Activated CD8-positive, alpha-beta memory T cell treated with anti-CD3 and anti-CD28 coated beads, Interleukin-2, amount 10 ng/mL, durations not matched to agents 7 days and 5 days (primary cell): Measurements from ENCODE around the gene KAZN. TPM values are rescaled to one million over a fixed set of nuclear protein-coding genes. Genes with fewer than 3 reads are reported as not detected.

Source experiments
- ATAC-seq: fragments of 150-1000 bp; cut with Tn5 transposase; one replicate; pipeline ENCODE4 v1.10.0; 2021; ENCODE audit warnings: moderate library complexity
- CTCF ChIA-PET: fragments of 350-600 bp; sonication (Branson Sonifier 250); formaldehyde crosslinking; loops from one replicate; lab custom pipeline; 2021; ENCODE audit warnings: antibody characterized with exemption; lab: Charles Lee
- DNase-seq: peaks from one replicate; pipeline ENCODE4 v3.0.0-alpha.2; 2020
- H3K27ac Mint-ChIP-seq: one replicate; pipeline ENCODE4 v1.8.0; 2021; ENCODE audit warnings: mild to moderate bottlenecking, mixed read lengths
- H3K27me3 Mint-ChIP-seq: one replicate; pipeline ENCODE4 v1.8.0; 2021; ENCODE audit warnings: mixed read lengths
- H3K36me3 Mint-ChIP-seq: one replicate; pipeline ENCODE4 v1.8.0; 2021; ENCODE audit warnings: mild to moderate bottlenecking, mixed read lengths
- H3K4me1 Mint-ChIP-seq: one replicate; pipeline ENCODE4 v1.8.0; 2021; ENCODE audit warnings: mixed read lengths
- H3K4me3 Mint-ChIP-seq: one replicate; pipeline ENCODE4 v1.8.0; 2021; ENCODE audit warnings: mild to moderate bottlenecking, moderate library complexity, mixed read lengths
- H3K9me3 Mint-ChIP-seq: one replicate; pipeline ENCODE4 v1.8.0; 2022; ENCODE audit warnings: low read depth, mixed read lengths
- total RNA-seq, 2 experiments: library from RNA; stranded (reverse); gene quantifications; one replicate each; pipeline ENCODE4 v1.2.3, GENCODE V29; 2021

The KAZN gene
- total RNA-seq, 2 experiments from 2014 or later = 0.12 to 0.15 TPM

DNA sequence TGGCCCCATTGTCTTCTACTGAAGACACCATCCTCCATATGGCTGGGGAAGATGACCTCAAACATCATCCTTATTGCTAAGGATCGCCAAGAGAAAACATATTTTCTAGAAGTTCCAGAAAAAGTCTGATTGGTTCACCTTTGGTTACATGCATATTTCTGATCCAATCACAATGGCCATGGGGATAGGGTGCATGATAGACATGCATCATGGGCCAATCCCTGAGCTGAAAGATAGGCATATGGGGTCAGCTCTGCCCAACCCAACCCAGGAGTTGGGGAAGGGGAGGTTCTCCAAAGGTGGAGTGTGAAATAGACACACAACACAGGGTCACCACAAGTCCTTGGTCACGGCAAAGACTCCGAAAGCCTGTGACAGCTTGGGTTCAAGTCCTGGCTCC, 278.7 kb downstream of the KAZN start:
- ATAC-seq = no peak
- no peaks in the 10 kb centered on the region for H3K4me1 Mint-ChIP-seq
- H3K27ac Mint-ChIP-seq = no peak overlapping the region
- H3K27me3 Mint-ChIP-seq = peaks cover 2% of the 10 kb centered on the region
- CTCF ChIA-PET = no interaction called here
- no peak for DNase-seq
- no peaks in the 10 kb centered on the region for H3K9me3 Mint-ChIP-seq
- H3K36me3 Mint-ChIP-seq = no peaks in the 10 kb centered on the region
- no peak overlapping the region for H3K4me3 Mint-ChIP-seq

- no peaks in the 10 kb centered on the region for H3K36me3 Mint-ChIP-seq
- peaks cover 2% of the 10 kb centered on the region for H3K27me3 Mint-ChIP-seq
- no peaks in the 10 kb centered on the region for H3K4me1 Mint-ChIP-seq
- no peaks in the 10 kb centered on the region for H3K9me3 Mint-ChIP-seq
- ATAC-seq (no peak), DNase-seq (no peak)
- no peak overlapping the region for H3K27ac Mint-ChIP-seq
- CTCF ChIA-PET = no interaction called here
- H3K4me3 Mint-ChIP-seq = no peak overlapping the region
Observed at GRCh38 chr1:14878124-14878523, 279.6 kb downstream of the KAZN start.

DNA sequence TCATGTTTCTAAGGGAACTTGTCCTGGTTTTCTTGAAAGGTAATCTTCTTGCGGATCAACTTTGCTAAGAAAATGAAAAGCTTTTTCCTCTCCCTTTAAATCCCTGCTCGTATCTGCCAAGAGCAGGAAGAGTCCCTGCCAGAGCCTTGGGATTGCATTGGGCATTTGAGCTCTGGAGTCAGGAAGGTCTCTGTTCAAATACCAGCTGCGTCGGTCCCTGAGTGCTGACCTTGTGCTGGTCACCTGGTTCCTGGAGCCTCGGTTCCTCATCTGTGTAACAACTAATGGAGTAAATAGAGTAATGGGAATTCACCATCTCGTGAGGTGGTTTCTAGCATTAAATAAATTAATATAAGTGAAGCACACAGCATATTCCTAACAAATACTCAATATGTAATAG, 280.5 kb downstream of the KAZN start:
- DNase-seq = no peak
- H3K4me3 Mint-ChIP-seq = no peak overlapping the region
- H3K27me3 Mint-ChIP-seq = peaks cover 2% of the 10 kb centered on the region
- no peaks in the 10 kb centered on the region for H3K4me1 Mint-ChIP-seq
- no peaks in the 10 kb centered on the region for H3K9me3 Mint-ChIP-seq
- no peak overlapping the region for H3K27ac Mint-ChIP-seq
- no peaks in the 10 kb centered on the region for H3K36me3 Mint-ChIP-seq
- CTCF ChIA-PET = no interaction called here
- no peak for ATAC-seq

GRCh38 chr1:14880456-14881316, 282.2 kb downstream of the KAZN start:
- Mint-ChIP-seq H3K4me3 (no peak overlapping the region), H3K9me3 (no peaks in the 10 kb centered on the region), H3K36me3 (no peaks in the 10 kb centered on the region), H3K27me3 (peaks cover 2% of the 10 kb centered on the region), H3K4me1 (no peaks in the 10 kb centered on the region), H3K27ac (no peak overlapping the region)
- DNase-seq = no peak
- ATAC-seq = no peak
- CTCF ChIA-PET = no interaction called here

- no peak for ATAC-seq
- Mint-ChIP-seq H3K27me3 (no peaks in the 10 kb centered on the region), H3K9me3 (no peaks in the 10 kb centered on the region), H3K4me3 (no peak overlapping the region), H3K27ac (no peak overlapping the region), H3K4me1 (no peaks in the 10 kb centered on the region), H3K36me3 (no peaks in the 10 kb centered on the region)
- no peak for DNase-seq
- CTCF ChIA-PET = no interaction called here
Observed at GRCh38 chr1:14881775-14882672, 283.5 kb downstream of the KAZN start.

- no peak for DNase-seq
- Mint-ChIP-seq H3K4me3 (no peak overlapping the region), H3K9me3 (no peaks in the 10 kb centered on the region), H3K4me1 (no peaks in the 10 kb centered on the region), H3K36me3 (no peaks in the 10 kb centered on the region), H3K27ac (no peak overlapping the region), H3K27me3 (no peaks in the 10 kb centered on the region)
- CTCF ChIA-PET = no interaction called here
- ATAC-seq = no peak
Observed at GRCh38 chr1:14884614-14885175, 286.2 kb downstream of the KAZN start.

DNA sequence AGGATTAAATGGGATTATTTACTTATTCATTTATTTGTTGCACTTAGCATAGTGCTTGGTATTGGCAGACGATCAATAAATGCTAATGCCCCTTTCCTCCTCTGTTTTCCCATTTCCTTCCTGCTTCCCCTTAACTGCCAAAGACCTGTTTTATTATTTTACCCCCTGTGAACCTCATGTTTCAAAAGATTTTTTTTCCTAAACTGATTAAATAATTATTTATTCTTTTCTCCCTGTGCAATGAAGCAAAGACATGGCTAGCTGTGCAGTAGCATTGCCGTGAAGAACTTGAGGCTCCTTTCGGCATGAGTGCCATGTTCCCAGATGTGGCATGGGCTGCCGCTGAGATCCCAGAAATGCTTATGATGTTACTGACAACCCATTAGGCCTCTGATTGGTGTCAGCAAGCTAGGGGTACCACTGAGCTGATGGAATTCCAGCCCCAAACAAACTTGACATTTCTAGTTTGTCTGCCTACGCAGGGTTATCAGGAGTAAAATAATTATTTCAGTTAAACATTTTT, 288.6 kb downstream of the KAZN start:
- no peak for ATAC-seq
- Mint-ChIP-seq H3K9me3 (no peaks in the 10 kb centered on the region), H3K27ac (no peak overlapping the region), H3K27me3 (no peaks in the 10 kb centered on the region), H3K4me1 (no peaks in the 10 kb centered on the region), H3K36me3 (no peaks in the 10 kb centered on the region), H3K4me3 (no peak overlapping the region)
- no peak for DNase-seq
- CTCF ChIA-PET = no interaction called here

- CTCF ChIA-PET = no interaction called here
- Mint-ChIP-seq H3K4me1 (no peaks in the 10 kb centered on the region), H3K27me3 (no peaks in the 10 kb centered on the region), H3K27ac (no peak overlapping the region), H3K9me3 (no peaks in the 10 kb centered on the region), H3K36me3 (no peaks in the 10 kb centered on the region), H3K4me3 (no peak overlapping the region)
- ATAC-seq = no peak
- DNase-seq = no peak
Observed at GRCh38 chr1:14887764-14888350, 289.4 kb downstream of the KAZN start.

DNA sequence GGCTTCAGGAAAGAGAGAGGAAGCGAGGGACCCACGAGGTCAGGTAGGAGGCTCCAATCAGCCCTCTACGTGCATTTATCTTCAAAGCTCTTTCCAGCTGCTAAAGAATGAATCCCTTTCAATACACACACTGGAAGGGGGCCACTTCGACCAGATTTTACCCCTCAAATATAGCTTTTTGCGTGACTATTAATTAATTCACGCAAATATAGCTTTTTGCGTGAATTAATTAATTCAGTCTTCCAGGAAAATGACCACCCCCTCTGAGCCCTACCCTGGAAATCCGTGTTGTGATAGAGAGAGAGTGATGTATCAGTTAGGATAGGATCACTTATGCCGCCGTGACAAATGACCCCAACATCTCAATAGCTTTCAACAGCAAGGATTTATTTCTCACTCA, 289.9 kb downstream of the KAZN start:
- DNase-seq = no peak
- no peaks in the 10 kb centered on the region for H3K36me3 Mint-ChIP-seq
- no peak overlapping the region for H3K27ac Mint-ChIP-seq
- no peaks in the 10 kb centered on the region for H3K9me3 Mint-ChIP-seq
- no peaks in the 10 kb centered on the region for H3K4me1 Mint-ChIP-seq
- no peaks in the 10 kb centered on the region for H3K27me3 Mint-ChIP-seq
- no peak overlapping the region for H3K4me3 Mint-ChIP-seq
- CTCF ChIA-PET = no interaction called here
- ATAC-seq = no peak

GRCh38 chr1:14889825-14890440, 291.4 kb downstream of the KAZN start:
- no peak for ATAC-seq

DNA sequence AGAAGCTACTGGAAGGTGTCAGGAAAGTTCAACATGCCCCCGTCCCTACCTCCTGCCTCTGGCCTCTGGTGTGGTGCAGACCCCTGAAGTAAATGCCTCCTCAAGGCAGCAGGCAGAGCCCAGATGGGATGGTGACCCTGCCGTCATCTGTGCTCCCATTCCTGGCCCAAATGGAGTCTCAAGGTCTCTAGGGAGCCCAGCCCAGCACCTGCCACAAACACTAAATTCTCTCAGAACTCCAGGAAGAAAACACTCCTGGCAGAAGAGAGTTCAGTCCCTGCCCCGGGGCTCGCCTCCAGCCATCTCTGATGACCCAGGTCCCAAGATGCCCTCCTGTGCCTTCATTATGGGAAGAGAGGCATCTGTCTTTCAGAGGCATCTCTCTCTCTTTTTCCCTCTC, 293.5 kb downstream of the KAZN start:
- H3K27ac Mint-ChIP-seq = no peak overlapping the region
- H3K9me3 Mint-ChIP-seq = no peaks in the 10 kb centered on the region
- no peaks in the 10 kb centered on the region for H3K4me1 Mint-ChIP-seq
- no peak overlapping the region for H3K4me3 Mint-ChIP-seq
- DNase-seq = no peak
- CTCF ChIA-PET = no interaction called here
- H3K27me3 Mint-ChIP-seq = no peaks in the 10 kb centered on the region
- no peaks in the 10 kb centered on the region for H3K36me3 Mint-ChIP-seq
- ATAC-seq = no peak

More at GRCh38 chr1:14889825-14890440, 291.4 kb downstream of the KAZN start:
- Mint-ChIP-seq H3K36me3 (no peaks in the 10 kb centered on the region), H3K4me3 (no peak overlapping the region), H3K4me1 (no peaks in the 10 kb centered on the region), H3K27ac (no peak overlapping the region), H3K9me3 (no peaks in the 10 kb centered on the region), H3K27me3 (no peaks in the 10 kb centered on the region)
- DNase-seq = no peak
- CTCF ChIA-PET = interaction anchor here (0.7 kb wide), 1 partner anchor 10 kb away, joined by 3 read pairs; no protein-coding TSS in a partner anchor

- CTCF ChIA-PET = no interaction called here
- Mint-ChIP-seq H3K4me1 (no peaks in the 10 kb centered on the region), H3K27ac (no peak overlapping the region), H3K4me3 (no peak overlapping the region), H3K36me3 (no peaks in the 10 kb centered on the region), H3K27me3 (no peaks in the 10 kb centered on the region), H3K9me3 (no peaks in the 10 kb centered on the region)
- ATAC-seq = no peak
- DNase-seq = no peak
Observed at GRCh38 chr1:14894811-14895560, 296.5 kb downstream of the KAZN start.
